Measurements from ENCODE around the gene ST7L.
"Not testable (repeated sequence)": the region's sequence is repeated elsewhere in the genome, so short reads cannot be mapped to it uniquely, and the experiment has no call there.

ST7L gene

GRCh38 chr1:112618721-112619517, at the start of gene ST7L:
Gene ST7L, minus strand, starts transcription at chr1:112619141. Its CDS starts 28 bp downstream, at chr1:112619113.
- peak within 1 kb of the TSS; percentile 99 for H3K4me3 ChIP-seq (ENCODE audit: low read length)
- no peak for DNase-seq (ENCODE audit: low read depth)
- no peak for TF ChIP-seq CTCF (conservative IDR thresholded peaks at IDR 0.05; ENCODE audit: low read depth, low read length)

- no peak overlapping the region for H3K4me3 ChIP-seq (ENCODE audit: low read length)
- no peak for TF ChIP-seq CTCF (conservative IDR thresholded peaks at IDR 0.05; ENCODE audit: low read depth, low read length)
- DNase-seq (ENCODE audit: low read depth) = no peak
These were observed 48.0 kb upstream of the ST7L start for GRCh38 chr1:112666946-112667345.

GRCh38 chr1:112665857-112666256, 46.9 kb upstream of the ST7L start:
- TF ChIP-seq CTCF (conservative IDR thresholded peaks at IDR 0.05; ENCODE audit: low read depth, low read length) = no peak

GRCh38 chr1:112651205-112651604, 32.3 kb upstream of the ST7L start:
- TF ChIP-seq CTCF (conservative IDR thresholded peaks at IDR 0.05; ENCODE audit: low read depth, low read length) = no peak
- H3K4me3 ChIP-seq (ENCODE audit: low read length) = no peak overlapping the region
- no peak for DNase-seq (ENCODE audit: low read depth)

More at GRCh38 chr1:112665857-112666256, 46.9 kb upstream of the ST7L start:
- no peak overlapping the region for H3K4me3 ChIP-seq (ENCODE audit: low read length)
- no peak for DNase-seq (ENCODE audit: low read depth)

- no peak for TF ChIP-seq CTCF (conservative IDR thresholded peaks at IDR 0.05; ENCODE audit: low read depth, low read length)
- H3K4me3 ChIP-seq (ENCODE audit: low read length) = no peak overlapping the region
- DNase-seq (ENCODE audit: low read depth) = no peak
These were observed 27.3 kb upstream of the ST7L start for GRCh38 chr1:112646225-112646624.

- no peak for DNase-seq (ENCODE audit: low read depth)
- TF ChIP-seq CTCF (conservative IDR thresholded peaks at IDR 0.05; ENCODE audit: low read depth, low read length) = no peak
- H3K4me3 ChIP-seq (ENCODE audit: low read length) = no peak overlapping the region
These were observed 24.1 kb upstream of the ST7L start for GRCh38 chr1:112643080-112643479.

GRCh38 chr1:112640437-112640836, 21.5 kb upstream of the ST7L start:
- not testable (repeated sequence) for DNase-seq (ENCODE audit: low read depth); H3K4me3 ChIP-seq (ENCODE audit: low read length)
